GM21717 (cell line): ENCODE data around the gene MDM4.

Experiments used
- ATAC-seq: cut with Tn5 transposase; IDR thresholded peaks from one replicate; pipeline ENCODE4 v1.9.1; 2021; ENCODE audit warnings: mild to moderate bottlenecking, moderate library complexity; ENCODE audit not compliant: unreplicated experiment

Gene MDM4

DNA sequence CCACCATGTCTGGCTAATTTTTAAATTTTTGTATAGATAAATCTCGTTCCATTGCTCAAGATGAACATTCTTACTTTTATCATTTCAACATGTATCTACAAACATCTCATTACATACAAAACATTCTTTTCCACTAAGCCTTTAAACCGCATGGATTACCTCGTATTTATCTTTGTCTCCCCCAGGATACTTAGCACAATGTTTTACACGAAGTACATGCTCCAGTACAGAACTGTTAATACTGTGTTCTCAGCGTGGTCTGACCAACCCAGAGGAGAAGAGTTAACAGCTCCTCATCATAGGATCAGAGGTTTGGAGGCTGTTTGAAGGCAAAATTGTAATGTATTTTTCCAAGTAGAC, 29.0 kb upstream of the MDM4 start:
- no peak for ATAC-seq

DNA sequence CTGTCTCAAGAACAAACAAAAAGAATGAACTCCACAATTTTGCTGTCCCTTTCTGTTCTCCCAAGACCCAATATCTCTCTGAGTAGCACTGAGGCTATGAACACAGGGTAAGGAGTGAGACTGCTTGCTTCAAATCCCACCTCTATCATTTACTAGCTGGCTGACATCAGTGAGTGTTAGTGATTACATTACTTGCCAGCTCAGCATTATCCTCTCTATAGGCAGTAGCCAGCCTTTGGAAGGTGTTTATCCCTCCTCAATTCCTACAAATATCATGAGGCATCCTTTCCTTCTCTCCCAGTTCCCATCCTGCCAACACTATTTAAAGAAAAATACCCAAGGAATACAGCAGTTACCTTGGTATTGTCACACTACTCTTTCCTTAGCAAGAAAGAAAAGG, 24.6 kb upstream of the MDM4 start:
- no peak for ATAC-seq

DNA sequence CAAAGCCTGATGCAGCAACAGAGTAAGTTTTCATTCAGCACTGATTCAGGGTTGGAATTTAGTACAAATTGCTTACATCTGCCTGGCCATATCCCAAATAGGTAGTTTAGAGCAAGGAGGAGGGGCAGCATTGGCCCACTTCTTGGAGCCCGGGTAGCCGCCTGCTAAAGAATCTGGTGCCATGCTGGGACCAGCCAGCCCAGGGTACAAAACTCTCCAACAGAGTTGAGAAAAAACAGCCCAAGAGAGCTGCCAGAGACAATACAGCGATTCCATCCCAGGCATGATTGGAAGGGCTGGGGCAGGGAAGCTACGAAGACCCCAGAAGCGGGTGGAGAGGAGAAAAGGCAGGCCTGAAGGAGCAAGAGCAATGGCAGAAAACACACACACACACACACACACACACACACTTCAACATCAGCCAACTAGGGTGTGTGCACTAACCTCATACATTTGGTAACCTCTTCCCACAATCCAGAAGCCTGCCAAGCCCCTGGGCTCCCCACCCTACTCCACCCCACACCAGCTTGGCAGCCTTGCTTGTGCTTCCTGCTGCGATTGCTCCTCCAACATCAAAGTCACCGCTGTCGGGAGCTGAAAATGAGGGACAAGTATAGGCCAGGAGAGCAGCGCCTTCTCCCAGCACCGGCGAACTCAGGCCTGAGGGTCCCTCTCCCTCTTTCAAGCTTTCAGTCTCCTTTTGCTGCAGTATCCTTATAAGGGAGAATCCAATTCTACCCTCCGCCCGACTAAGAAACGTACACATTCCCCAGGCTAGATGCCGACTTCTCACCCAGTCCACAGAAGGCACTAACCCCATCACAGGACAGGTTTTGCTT, 22.8 kb upstream of the MDM4 start:
- ATAC-seq: no peak

DNA sequence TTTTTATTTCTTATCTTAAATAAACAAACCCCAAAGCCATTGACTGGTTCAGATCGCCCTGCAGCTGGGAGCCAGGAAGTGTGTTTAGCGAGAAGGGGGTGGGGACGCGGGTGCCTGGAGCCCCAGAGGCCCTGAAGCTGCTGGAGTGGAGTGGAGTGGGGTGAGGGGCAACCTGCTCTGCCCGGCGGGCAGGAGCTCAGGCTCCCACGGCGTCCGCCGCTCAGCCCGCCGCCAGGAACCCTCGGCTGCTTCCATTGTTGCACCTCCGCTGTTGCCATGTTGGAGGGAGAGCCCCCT, 22.3 kb upstream of the MDM4 start:
- peak; percentile 47 for ATAC-seq

DNA sequence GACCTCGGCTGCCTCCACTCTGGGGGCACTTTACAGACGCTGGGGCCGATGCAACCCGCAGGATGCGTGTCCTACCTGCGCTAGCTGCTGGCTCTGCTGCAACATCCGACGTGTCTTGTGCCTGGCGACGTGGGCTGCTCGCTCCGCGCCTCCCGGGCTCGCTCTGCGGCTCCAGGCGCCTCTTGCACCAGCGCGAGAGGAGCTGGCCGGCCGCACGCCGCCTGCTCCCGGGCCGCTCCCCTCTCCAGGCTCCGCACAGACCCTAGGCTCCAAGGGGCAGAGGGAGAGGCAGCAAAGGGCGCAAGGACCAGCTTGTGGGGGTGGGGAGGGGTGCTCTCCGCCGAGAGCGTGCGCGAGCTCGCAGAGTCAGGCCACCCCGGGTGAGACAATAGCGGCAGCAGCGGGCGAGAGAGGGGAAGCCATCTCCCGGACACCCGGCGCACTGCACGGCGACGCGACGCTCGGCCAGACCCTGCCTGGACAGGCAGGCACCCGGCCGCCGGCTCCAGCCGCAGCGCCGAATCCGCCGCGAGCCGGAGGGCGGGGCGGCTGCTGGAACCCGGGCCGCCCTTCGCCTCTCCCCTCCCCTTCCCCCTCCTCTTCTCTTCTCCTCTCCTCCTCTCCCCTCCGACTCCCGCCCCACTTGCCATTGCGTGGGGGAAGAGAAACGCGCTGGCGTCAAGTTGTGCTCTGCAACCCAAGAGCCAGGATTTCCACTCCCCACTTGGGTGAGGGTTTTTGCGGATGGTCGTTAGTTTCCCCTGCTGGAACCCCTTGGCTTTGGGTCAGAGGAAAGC, 21.7 kb upstream of the MDM4 start, which contains the start of gene PIK3C2B:
TSS of gene PIK3C2B (minus strand) at position 525 of the 797 bp plus-strand sequence. CDS start 25,003 bp downstream, outside the sequence.
- peak; percentile 78 for ATAC-seq

DNA sequence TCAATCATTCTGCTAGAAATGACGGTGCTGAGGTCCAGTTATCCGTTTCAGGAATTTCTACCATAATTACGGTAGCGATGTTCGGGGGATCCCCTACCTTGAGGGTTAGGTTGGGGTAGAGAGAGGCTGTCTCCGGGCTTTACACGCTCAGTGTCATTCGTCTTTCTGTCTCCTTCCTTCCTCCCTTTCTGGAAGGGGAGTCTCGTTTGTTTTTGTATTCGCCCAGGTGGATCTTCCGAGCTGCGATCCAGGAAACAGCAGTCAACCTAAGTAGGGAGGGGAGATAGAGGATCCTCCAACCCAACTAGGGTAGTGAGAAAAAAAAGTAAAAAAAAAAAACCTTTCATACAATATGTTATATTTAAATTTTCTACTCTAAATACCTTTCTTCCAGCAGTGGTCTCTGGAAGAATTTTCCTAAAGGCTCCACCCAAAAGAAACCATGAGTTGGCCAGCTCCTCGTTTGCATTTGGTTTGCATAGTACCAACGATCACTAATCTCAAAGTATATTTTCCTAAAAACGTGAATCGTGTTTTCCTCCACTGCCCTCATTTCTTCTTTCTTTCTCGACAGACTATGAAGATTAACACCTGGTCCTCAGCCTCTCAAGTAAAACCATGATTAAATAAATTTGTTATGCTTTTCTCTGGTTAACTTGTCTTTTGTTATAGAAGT, 21.0 kb upstream of the MDM4 start:
- ATAC-seq: peak; percentile 24

DNA sequence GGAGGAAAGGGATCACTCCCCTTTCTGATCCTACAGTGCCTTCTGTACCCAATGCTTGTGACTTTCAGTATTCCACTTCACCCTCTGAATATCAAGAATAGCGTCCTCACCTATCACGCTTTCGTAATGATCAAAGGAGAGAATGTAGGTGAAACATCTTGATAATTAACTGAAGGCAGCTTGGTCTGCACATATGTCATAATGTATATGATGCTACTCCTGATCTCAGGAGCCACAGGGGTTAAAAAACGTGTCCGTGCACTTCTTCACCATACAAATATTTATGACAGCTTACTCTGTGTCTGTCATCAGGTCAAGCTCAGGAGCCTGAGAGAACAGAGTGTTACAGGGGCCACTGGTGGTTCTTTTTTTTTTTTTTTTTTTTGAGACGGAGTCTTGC, 20.4 kb upstream of the MDM4 start:
- ATAC-seq: no peak

DNA sequence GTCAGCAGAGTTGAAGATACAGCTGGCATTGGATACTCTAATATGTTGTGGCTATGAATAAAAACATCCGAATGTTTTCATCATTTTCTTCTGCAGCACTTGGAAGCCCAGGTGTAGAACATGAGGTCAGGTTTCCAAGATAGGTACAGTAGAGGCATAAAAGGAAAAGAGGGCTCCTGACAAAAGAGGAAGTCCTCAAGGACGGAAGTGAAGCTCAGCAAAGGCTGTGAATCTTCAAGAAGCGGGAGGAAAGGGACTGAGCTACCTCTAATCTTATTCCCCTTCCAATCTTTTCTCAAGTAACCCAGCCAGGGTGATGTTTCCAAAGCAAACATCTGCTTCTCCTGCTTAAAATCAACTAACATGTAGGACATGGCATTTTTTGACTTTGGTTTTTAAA, 17.2 kb upstream of the MDM4 start:
- no peak for ATAC-seq

DNA sequence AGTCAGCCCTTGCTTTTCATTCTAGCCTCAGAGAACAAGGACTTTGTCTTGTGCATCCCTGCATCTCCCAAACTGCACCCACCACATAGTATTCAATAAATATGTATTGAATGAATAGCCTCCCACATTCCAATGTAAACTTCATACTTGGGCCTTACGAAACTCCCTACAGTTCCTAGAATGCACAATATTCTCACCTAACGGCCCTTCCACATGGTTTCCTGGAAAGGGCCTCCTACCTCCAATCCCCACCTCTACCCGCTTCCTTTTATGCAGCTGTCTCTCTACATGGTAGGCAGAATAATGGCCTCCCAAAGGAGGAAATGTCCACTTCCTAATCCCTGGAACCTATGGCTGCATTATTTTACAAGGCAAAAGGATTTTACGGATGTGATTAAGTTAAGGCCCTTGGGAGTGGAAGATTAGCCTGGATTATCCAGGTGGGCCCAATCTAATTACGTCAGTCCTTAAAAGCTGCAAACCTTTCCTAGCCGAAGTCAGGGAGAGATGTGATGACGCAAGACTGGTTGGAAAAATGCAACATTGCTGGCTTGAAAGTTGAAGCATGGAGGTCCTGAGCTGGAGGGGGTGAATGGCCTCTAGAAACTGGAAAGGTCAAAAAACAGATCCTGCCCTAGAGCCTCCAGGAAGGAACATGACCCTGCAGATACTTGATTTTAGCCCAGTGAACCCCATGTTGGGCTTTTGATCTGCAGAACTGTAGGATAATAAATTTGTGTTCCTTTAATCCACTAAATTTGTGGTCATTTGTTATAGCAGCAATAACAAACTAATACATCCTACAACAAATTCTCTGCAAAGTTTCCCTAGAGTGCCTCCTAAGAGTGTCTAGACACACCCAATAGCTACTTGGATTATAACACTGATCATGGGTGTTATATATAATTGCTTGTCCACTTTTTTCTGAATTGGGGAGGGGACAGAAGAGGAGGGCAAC, 16.4 kb upstream of the MDM4 start:
- ATAC-seq: no peak

DNA sequence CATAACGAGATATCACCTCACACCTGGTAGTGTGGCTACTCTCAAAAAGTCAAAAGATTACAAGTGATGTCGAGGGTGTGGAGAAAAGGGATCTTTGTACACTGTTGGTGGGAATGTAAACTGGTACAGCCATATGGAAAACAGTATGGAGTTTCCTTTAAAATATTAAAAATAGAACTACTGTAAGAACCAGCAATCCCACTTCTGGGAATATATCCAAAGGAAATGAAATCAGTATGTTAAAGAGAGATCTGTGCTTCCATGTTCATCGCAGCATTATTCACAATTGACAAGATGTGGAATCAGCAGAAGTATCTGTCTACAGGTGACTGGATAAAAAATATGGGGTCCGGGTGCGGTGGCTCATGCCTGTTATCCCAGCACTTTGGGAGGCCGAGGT, 14.0 kb upstream of the MDM4 start:
- ATAC-seq: no peak

DNA sequence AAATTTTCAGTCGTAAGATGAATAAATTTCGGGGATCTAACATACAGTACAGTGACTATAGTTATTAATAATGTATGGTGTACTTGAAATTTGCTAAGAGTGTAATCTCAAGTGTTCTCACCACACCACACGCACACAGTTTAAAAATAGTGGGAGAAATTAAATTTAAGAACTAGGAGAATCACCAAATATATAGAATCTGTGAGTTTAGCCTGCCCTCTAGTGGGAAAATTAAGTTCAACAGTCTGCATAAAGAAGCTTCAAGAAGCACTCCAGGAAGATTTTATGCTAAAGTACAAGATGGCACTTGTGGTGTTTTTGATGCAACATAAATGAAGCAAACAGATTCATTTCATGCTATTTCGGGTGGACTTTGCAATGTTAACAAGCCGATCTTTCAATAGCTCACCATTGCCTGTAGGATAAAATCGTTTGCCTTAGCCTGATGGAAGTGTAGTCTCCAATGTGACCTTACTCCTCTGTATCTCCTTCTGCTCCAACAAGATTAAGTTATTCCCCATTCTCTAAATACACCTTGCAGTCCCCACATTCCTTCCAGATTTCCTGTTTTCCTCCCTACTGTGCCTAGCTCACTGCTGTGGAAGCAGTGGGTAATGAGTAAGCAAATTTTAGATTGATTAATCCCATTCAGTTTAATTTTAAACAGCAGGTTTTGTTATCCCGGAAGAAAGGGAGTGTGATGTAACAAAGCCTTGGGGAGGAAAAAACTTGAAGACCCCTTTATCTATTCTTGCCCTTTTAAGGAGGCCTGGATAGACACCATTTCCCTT, 12.9 kb upstream of the MDM4 start:
- no peak for ATAC-seq

DNA sequence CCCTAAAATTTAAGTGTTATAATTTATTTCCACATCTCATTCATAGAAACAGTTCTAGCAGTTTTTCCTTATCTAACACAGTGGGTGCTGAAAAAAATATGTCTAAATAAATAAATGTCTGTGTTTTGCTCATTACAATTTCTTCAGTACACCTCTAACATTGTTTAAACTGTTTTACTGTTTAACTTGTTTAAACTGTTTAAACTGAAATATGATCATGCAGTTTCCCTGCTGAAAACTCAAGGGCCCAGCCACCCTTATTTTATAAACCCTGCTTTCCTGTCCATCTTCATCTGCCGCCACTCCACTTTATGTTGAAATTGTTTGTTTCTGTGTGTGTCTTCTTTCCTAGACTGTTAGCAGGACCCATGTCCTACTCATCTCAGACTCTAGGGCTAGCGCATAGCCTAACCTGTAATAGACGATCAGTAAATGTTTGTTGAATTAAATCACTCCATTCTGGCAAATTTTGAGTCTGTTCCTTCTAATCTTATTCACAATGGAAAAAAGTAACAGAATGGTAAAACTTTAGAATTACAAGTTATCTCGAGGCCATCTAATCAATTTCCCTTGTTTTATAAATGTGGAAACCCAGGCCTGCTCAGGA, 12.2 kb upstream of the MDM4 start:
- no peak for ATAC-seq

DNA sequence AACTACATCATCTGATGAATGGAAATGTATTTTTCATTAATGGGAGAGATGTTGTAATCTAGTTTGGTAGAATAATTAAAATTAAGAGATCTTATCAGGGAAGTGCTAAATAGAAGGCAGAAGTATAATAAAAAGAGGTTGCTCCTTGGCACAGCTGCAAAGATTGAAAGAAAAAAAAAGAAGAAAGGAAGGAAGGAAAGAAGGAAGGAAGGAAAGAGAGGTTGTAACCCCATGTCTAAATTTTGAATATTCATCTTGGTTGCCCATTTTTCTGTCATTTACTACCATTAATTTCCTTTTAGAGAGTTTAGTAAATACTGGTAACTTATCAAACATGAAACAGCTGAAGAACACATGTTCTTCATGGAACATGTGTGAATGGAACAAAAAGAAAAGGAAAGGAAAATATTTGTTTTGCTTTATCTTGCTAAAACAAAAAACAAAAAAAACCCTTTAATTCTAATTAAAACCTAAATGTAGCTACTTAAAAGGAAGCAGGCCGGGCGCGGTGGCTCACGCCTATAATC, 10.5 kb upstream of the MDM4 start:
- no peak for ATAC-seq

DNA sequence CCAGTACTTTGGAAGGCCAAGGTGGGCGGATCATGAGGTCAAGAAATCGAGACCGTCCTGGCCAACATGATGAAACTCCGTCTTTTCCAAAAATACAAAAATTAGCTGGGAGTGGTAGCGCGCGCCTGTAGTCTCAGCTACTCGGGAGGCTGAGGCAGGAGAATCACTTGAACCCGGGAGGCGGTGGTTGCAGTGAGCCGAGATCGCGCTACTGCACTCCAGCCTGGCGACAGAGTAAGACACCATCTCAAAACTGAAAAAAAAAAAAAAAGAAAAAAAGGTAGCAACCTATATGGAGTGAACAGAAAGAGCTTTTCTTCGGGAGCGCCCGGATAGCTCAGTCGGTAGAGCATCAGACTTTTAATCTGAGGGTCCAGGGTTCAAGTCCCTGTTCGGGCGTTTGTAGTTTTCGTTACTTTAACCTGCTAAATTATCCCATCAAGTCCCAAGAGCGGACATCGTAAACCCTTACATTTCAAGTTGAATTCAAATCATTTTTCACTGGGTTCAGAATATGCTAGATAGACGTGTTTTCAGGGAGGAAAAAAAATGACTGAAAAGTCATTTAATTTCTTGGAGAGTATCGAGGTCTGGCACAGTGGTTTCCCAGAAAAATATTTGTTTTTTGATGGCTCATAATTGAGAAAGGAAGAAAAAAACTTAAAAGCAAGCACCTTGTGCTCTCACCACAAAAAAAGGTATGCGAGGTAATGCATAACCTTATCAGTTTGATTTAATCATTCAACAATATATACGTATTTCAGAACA, 9.8 kb upstream of the MDM4 start:
- peak; percentile 44 for ATAC-seq

DNA sequence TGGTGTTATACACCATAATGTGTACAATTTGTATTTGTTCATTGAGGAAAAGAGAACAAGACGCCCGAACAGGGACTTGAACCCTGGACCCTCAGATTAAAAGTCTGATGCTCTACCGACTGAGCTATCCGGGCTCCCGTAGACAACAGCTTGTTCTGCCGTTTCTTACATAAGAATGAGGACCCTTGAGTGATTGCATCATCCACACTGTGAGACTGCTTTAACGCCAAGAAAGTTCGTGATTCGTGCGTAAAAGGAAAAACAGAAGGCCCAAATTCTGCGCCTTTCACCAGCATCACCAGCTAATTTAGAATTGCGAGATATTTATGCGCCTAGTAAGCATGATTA, 9.3 kb upstream of the MDM4 start:
- ATAC-seq: peak; percentile 45

DNA sequence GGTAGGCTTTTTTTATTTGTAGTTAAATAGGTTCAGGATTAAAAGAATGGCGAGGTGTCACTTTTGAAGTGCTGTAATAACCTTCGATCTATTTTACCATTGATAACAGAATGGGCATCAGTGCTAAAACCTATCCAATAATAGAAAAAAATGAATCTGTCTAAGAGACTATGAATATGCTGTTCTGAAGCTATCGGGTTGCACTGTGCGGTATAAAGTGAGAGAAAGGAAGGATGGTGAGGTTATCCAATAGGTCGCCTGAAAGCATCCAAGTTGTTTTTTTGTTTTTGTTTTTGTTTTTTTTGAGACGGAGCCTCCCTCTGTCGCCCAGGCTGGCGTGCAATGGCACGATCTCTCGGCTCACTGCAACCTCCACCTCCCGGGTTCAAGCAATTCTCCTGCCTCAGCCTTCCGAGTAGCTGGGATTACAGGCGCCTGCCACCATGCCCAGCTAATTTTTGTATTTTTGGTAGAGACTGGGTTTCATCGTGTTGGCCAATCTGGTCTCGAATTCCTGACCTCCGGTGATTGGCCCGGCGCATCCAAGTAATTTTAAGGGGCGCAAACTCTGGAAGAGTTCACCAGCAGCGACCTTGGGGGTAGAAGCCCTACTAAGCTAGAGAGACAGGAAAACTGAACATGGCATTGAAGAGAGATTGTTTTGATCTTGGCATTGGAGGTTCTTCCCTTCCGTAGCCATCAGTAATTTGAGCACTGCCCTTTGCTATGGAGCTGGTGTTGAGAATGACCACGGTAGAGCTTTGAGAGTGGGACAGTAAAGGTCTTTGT, 8.7 kb upstream of the MDM4 start:
- ATAC-seq: peak; percentile 5

DNA sequence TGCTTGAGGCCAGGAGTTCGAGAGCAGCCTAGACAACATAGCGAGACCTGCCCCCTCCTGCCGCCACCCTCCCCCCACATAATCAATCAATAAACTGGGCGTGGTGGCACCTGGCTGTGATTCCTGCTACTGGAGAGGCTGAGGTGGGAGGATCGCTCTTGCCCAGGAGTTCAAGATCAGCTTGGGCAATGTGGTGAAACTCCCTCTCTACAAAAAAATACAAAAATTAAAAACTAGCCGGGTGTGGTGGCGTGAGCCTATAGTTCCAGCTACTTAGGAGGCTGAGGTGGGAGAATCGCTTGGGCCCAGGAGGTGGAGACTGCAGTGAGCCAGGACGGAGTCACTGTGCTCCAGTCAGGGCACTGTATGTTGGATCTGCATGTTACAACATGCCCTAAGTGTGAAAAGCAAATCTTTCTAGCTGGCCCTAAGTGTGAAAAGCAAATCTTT, 7.0 kb upstream of the MDM4 start:
- ATAC-seq: no peak

DNA sequence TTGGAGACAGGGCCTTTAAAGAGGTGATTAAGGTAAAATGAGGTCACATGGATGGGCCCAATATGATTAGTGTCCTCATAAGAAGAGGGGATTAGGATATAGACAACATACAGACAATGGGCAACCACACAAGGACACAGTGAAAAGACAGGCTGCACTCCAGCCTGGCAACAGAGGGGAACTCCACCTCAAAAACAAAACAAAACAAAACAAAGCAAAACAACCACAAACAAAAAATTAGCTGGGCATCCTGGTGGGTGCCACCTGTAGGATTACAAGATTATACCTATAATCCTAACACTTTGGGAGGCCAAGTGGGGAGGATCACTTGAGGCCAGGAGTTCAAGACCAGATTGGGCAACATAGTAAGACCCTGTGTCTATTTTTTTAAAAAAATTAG, 4.8 kb upstream of the MDM4 start:
- no peak for ATAC-seq
